ENCODE data around the gene DIP2C. TPM values are rescaled to one million over a fixed set of nuclear protein-coding genes. Genes with fewer than 3 reads are reported as not detected.
"Not testable (repeated sequence)": the region's sequence is repeated elsewhere in the genome, so short reads cannot be mapped to it uniquely, and the experiment has no call there.

DIP2C gene
- total and polyA plus RNA-seq, 2 experiments from 2014 or later: 9.1 to 15.8 TPM

DNA sequence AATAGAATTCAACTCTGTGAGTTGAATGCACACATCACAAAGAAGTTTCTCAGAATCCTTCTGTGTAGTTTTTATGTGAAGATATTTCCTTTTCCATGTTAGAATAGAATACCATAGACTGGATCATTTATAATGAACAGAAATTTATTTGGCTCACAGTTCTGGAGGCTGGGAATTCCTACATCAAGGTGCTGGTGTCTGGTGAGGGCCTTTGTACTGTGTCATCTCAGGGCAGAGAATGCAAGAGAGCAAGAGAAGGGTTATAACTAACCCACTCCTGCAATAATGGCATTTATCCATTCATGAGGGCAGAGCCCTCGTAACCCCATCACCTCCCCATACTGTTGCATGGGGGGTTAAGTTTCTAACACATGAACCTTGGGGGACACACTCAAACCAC lies 18.4 kb upstream of the DIP2C start:
- H3K27me3 ChIP-seq: peaks cover 10% of the 10 kb centered on the region
- H3K4me1 ChIP-seq (ENCODE audit: low read depth): no peaks in the 10 kb centered on the region
- no peak overlapping the region for H3K4me3 ChIP-seq
- no peaks in the 10 kb centered on the region for H3K9me3 ChIP-seq (ENCODE audit: low read depth)
- DNase-seq (ENCODE audit: low read depth in 1 of 2, low spot score in 1 of 2): no peak
- TF ChIP-seq, protein P1, sequence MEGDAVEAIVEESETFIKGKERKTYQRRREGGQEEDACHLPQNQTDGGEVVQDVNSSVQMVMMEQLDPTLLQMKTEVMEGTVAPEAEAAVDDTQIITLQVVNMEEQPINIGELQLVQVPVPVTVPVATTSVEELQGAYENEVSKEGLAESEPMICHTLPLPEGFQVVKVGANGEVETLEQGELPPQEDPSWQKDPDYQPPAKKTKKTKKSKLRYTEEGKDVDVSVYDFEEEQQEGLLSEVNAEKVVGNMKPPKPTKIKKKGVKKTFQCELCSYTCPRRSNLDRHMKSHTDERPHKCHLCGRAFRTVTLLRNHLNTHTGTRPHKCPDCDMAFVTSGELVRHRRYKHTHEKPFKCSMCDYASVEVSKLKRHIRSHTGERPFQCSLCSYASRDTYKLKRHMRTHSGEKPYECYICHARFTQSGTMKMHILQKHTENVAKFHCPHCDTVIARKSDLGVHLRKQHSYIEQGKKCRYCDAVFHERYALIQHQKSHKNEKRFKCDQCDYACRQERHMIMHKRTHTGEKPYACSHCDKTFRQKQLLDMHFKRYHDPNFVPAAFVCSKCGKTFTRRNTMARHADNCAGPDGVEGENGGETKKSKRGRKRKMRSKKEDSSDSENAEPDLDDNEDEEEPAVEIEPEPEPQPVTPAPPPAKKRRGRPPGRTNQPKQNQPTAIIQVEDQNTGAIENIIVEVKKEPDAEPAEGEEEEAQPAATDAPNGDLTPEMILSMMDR (IDR thresholded peaks at IDR 0.05; ENCODE audit: low read depth, low read length): no peak
- H3K27ac ChIP-seq: no peak overlapping the region
- no peaks in the 10 kb centered on the region for H3K36me3 ChIP-seq

DNA sequence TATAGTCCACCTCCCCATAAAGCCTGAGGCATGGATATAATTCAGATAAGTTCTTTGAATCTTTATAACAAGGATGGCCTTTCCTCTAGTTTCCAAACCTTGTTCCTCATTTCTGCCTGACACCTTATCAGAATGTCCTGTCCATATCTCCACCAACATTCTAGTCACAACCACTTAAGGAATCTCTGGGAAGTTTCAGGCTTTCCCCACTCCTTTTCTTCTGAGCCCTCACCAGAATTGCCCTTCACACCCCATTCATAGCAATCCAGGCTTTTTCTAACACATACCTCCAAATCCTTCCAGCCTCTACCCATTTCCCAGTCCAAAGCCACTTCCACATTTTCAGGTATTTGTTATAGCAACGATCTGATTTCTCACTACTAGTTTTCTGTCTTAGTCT lies 18.0 kb upstream of the DIP2C start:
- Histone ChIP-seq H3K27me3 (peaks cover 10% of the 10 kb centered on the region), H3K36me3 (no peaks in the 10 kb centered on the region), H3K4me1 (ENCODE audit: low read depth) (no peaks in the 10 kb centered on the region), H3K27ac (no peak overlapping the region), H3K4me3 (no peak overlapping the region), H3K9me3 (ENCODE audit: low read depth) (no peaks in the 10 kb centered on the region)
- TF ChIP-seq, protein P1 (IDR thresholded peaks at IDR 0.05; ENCODE audit: low read depth, low read length): no peak
- no peak for DNase-seq (ENCODE audit: low read depth in 1 of 2, low spot score in 1 of 2)

DNA sequence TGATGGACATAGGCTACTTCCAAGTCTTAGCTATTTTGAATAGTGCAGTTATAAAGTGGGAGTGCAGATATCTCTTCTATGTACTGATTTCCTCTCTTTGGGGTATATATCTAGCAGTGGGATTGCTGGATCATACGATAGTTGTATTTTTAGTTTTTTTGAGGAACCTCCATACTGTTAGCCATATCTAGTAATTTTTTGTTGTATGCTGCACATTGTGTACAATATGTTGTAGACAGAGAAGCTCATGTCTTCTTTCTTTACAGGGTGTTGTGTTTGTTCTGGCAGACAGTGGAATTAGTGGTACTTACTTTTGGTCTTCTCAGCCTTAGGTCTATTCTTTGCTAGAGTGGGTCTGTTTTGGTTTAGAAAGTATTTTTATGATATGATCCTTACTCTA lies 13.7 kb upstream of the DIP2C start:
- TF ChIP-seq, protein P1 (IDR thresholded peaks at IDR 0.05; ENCODE audit: low read depth, low read length): no peak
- H3K36me3 ChIP-seq: no peaks in the 10 kb centered on the region
- H3K9me3 ChIP-seq (ENCODE audit: low read depth): no peaks in the 10 kb centered on the region
- H3K27ac ChIP-seq: no peak overlapping the region
- peaks cover 23% of the 10 kb centered on the region for H3K27me3 ChIP-seq
- H3K4me1 ChIP-seq (ENCODE audit: low read depth): no peaks in the 10 kb centered on the region
- DNase-seq (ENCODE audit: low read depth in 1 of 2, low spot score in 1 of 2): no peak
- H3K4me3 ChIP-seq: no peak overlapping the region

DNA sequence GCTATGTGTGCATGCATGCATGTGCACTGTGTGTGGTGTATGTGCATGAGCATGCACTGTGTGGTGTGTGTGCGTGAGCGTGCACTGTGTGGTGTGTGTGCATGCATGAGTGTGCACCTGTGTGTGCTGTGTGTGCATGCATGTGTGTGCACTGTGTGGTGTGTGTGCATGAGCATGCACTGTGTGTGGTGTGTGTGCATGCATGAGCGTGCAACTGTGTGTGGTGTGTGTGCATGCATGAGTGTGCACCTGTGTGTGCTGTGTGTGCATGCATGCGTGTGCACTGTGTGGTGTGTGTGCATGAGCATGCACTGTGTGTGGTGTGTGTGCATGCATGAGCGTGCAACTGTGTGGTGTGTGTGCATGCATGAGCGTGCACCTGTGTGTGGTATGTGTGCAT lies 10.7 kb upstream of the DIP2C start:
- H3K9me3 ChIP-seq (ENCODE audit: low read depth); H3K4me1 ChIP-seq (ENCODE audit: low read depth); DNase-seq (ENCODE audit: low read depth in 1 of 2, low spot score in 1 of 2); H3K36me3 ChIP-seq; H3K4me3 ChIP-seq; H3K27ac ChIP-seq: not testable (repeated sequence)
- H3K27me3 ChIP-seq: peaks cover 13% of the 10 kb centered on the region

DNA sequence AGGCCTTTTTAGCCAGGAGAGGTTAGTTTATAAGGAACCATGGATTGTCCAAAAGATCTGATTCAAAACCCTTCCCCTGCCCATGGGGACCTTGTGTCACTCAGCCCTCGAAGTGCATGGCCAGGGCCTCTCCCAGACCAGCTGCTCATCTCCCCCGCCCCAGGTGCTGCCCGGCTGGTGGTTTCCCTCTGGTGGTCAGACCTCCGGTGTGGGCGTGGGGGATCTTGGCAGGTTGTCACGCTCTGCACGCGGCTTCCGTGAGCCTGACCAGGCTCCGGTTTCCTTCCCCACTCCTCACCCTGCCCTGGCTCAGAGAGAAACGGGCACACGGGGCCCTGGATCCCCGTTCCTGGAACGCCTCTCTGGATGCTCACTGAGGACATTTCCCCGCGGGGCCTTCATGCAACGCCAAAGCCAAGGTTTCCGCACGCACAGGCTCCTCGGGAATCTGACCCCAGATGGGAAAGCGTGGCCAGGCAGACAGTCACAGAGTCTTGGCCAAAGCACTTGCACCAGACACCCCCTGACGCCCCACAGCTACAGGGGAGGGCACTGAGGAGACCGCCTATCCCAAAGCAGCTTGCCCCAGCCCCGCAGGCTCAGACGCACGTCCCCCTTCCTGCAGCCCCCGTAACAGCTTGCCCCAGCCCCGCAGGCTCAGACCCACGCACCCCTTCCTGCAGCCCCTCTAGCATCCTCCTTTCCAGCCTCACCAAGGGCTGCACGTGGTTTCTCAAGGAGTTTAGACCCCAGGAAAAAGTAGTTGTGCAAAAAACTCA lies 7.8 kb upstream of the DIP2C start:
- Histone ChIP-seq H3K4me1 (ENCODE audit: low read depth) (no peaks in the 10 kb centered on the region), H3K9me3 (ENCODE audit: low read depth) (no peaks in the 10 kb centered on the region), H3K27ac (no peak overlapping the region), H3K27me3 (peaks cover 25% of the 10 kb centered on the region), H3K36me3 (no peaks in the 10 kb centered on the region), H3K4me3 (no peak overlapping the region)
- DNase-seq (ENCODE audit: low read depth in 1 of 2, low spot score in 1 of 2): no peak
- TF ChIP-seq, protein P1 (IDR thresholded peaks at IDR 0.05; ENCODE audit: low read depth, low read length): no peak

DNA sequence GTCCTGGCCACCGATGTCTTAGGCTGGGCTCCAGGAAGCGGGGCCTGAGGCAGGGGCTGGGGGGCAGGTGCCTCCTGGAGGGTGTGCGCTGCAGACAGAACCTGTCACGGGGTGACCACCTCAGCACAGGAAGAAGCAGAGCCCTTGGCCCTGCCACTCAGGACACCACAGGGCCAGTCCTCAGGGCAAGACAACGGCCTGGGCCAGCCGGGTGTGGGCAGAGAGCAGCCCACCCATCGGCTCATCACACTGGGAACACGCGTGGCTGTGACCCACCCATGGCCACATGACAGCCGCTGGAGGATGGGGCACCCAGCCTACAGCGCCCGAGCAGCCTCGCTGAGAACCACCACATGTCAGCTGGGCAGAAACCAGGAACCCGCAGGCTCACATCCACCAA lies 5.9 kb upstream of the DIP2C start:
- TF ChIP-seq, protein P1 (IDR thresholded peaks at IDR 0.05; ENCODE audit: low read depth, low read length): no peak
- peaks cover 16% of the 10 kb centered on the region for H3K27me3 ChIP-seq
- no peak for DNase-seq (ENCODE audit: low read depth in 1 of 2, low spot score in 1 of 2)
- no peaks in the 10 kb centered on the region for H3K36me3 ChIP-seq
- no peaks in the 10 kb centered on the region for H3K9me3 ChIP-seq (ENCODE audit: low read depth)
- no peaks in the 10 kb centered on the region for H3K4me1 ChIP-seq (ENCODE audit: low read depth)
- no peak overlapping the region for H3K27ac ChIP-seq
- no peak overlapping the region for H3K4me3 ChIP-seq
